ENCODE data around the gene SNX5. TPM values are rescaled to one million over a fixed set of nuclear protein-coding genes. Genes with fewer than 3 reads are reported as not detected.
A peak's percentile ranks its signal among the peaks of the same experiment; 100 is the strongest.

SNX5 gene
- total RNA-seq, 5 donors from 2014 or later (not counting 1 experiment from before 2014, with no cell fraction given): 53.6 to 68.9 (median 56.7) TPM

DNA sequence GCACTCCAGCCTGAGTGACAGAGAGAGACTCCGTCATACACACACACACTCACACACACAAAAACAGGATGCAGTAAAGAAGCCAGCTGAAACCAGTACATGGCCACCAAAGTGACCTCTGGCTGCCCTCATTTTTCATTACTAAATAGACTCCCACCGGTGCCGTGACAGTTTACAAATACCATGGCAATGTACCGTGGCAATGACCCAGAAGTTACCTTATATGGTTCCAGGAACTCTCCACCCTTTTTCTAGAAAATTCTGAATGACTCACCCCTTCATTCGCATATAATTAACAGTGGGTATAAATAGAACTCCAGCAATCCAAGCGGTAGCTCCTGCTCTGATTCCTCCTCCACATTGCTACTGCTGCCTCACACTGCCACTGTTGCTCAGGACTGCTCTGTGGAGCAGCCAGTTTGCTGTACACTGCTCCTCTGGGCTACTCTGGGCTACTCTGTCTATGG, 57.7 kb downstream of the SNX5 start:
- H3K36me3 ChIP-seq (ENCODE audit: control insufficient read depth in 2 of 2, extremely low read depth in 1 of 2, insufficient read depth in 1 of 2, low read length in 1 of 2): no peaks in the 10 kb centered on the region
- H3K27ac ChIP-seq (ENCODE audit: low read length): no peak overlapping the region
- ChIA-PET CTCF (no interaction called here), POLR2A (interaction anchor here in 1 of 2 donors (0.6 kb wide), 1 partner anchor 268 kb away, joined by 3 read pairs; no protein-coding TSS in a partner anchor)
- H3K27me3 ChIP-seq (replicated peaks in 1 of 2; ENCODE audit: control insufficient read depth in 2 of 2, extremely low read depth in 1 of 2, insufficient read depth in 2 of 2, low read length in 1 of 2): peaks cover 0 to 12% of the 10 kb centered on the region in 2 experiments
- no peaks in the 10 kb centered on the region for H3K36me3 Mint-ChIP-seq
- H3K4me1 ChIP-seq (ENCODE audit: control insufficient read depth in 1 of 2, extremely low read depth in 1 of 2, insufficient read depth in 2 of 2, low read length in 2 of 2): no peaks in the 10 kb centered on the region
- no peaks in the 10 kb centered on the region for H3K9me3 ChIP-seq
- 68% methylated on average over 4 of the region's 6 CpGs for WGBS (ENCODE audit: insufficient coverage)
- ATAC-seq (replicated peaks in 1 of 4): no peak
- H3K27ac Mint-ChIP-seq: no peak overlapping the region
- no peak for DNase-seq
- no peaks in the 10 kb centered on the region for H3K9me3 Mint-ChIP-seq
- no peaks in the 10 kb centered on the region for H3K4me1 Mint-ChIP-seq
- peaks cover 19 to 32% of the 10 kb centered on the region in 2 donors for H3K27me3 Mint-ChIP-seq
- H3K4me3 ChIP-seq (ENCODE audit: control insufficient read depth in 1 of 2, extremely low read depth in 1 of 2, low read length in 1 of 2): no peak overlapping the region
- H3K4me3 Mint-ChIP-seq: no peak overlapping the region

DNA sequence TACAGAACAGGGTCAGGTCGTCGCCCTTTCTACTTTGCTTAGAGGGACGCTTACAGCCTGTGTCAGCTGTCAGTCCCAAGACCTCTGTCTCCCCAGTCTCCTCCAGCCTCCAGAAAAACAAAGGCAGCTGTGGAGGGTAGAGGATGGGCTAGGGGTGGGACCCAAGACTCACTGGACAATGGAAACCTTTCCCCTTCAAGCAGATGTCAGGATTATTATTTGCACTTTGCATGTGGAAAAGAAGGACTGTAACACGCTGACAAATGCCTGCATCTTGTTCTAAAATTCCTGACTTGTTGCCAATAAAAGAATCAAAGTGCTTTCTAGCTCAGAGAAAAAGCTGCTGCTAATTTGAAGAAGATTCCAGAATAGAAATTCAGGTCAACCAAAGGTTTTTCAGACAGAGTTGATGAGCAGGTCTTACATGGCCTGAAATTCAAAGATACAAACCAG, 58.7 kb downstream of the SNX5 start:
- ChIA-PET CTCF (no interaction called here), POLR2A (no interaction called here)
- Mint-ChIP-seq H3K27me3 (peaks cover 19 to 32% of the 10 kb centered on the region in 2 donors), H3K4me3 (no peak overlapping the region), H3K9me3 (no peaks in the 10 kb centered on the region), H3K4me1 (no peaks in the 10 kb centered on the region), H3K27ac (no peak overlapping the region), H3K36me3 (no peaks in the 10 kb centered on the region)
- no peaks in the 10 kb centered on the region for H3K4me1 ChIP-seq (ENCODE audit: control insufficient read depth in 1 of 2, extremely low read depth in 1 of 2, insufficient read depth in 2 of 2, low read length in 2 of 2)
- no peak for DNase-seq
- WGBS (ENCODE audit: insufficient coverage): 100% methylated on average over 1 of the region's 4 CpGs
- no peak overlapping the region for H3K27ac ChIP-seq (ENCODE audit: low read length)
- H3K36me3 ChIP-seq (ENCODE audit: control insufficient read depth in 2 of 2, extremely low read depth in 1 of 2, insufficient read depth in 1 of 2, low read length in 1 of 2): no peaks in the 10 kb centered on the region
- H3K27me3 ChIP-seq (replicated peaks in 1 of 2; ENCODE audit: control insufficient read depth in 2 of 2, extremely low read depth in 1 of 2, insufficient read depth in 2 of 2, low read length in 1 of 2): peaks cover 0 to 10% of the 10 kb centered on the region in 2 experiments
- no peak overlapping the region for H3K4me3 ChIP-seq (ENCODE audit: control insufficient read depth in 1 of 2, extremely low read depth in 1 of 2, low read length in 1 of 2)
- H3K9me3 ChIP-seq: no peaks in the 10 kb centered on the region
- no peak for ATAC-seq (replicated peaks in 1 of 4)

DNA sequence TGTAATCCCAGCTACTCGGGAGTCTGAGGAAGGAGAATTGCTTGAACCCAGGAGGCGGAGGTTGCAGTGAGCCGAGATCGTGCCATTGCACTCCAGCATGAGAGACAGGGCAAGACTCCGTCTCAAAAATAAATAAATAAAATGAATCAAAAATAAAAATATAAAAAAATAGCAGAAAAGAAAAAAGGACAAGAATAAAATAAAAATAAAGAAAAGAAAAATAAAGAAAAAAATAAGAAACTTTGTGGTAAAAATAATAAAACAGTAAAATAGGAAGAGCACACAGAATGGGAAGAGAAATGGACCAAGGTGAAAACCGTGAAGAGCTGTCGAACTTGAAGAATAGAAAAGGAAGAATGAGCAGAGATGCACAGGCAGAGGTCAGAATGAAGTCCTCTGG, 63.0 kb downstream of the SNX5 start:
- Histone ChIP-seq H3K36me3 (ENCODE audit: control insufficient read depth in 2 of 2, extremely low read depth in 1 of 2, insufficient read depth in 1 of 2, low read length in 1 of 2) (no peaks in the 10 kb centered on the region), H3K9me3 (no peaks in the 10 kb centered on the region), H3K4me3 (ENCODE audit: control insufficient read depth in 1 of 2, extremely low read depth in 1 of 2, low read length in 1 of 2) (no peak overlapping the region), H3K27ac (ENCODE audit: low read length) (no peak overlapping the region), H3K27me3 (replicated peaks in 1 of 2; ENCODE audit: control insufficient read depth in 2 of 2, extremely low read depth in 1 of 2, insufficient read depth in 2 of 2, low read length in 1 of 2) (peaks cover 0 to 6% of the 10 kb centered on the region in 2 experiments), H3K4me1 (ENCODE audit: control insufficient read depth in 1 of 2, extremely low read depth in 1 of 2, insufficient read depth in 2 of 2, low read length in 2 of 2) (no peaks in the 10 kb centered on the region)
- Mint-ChIP-seq H3K9me3 (no peaks in the 10 kb centered on the region), H3K4me1 (peaks cover 0 to 9% (median 0%) of the 10 kb centered on the region in 3 donors), H3K36me3 (no peaks in the 10 kb centered on the region), H3K4me3 (no peak overlapping the region), H3K27ac (no peak overlapping the region), H3K27me3 (peaks cover 4 to 12% of the 10 kb centered on the region in 2 donors)
- ChIA-PET POLR2A (no interaction called here), CTCF (no interaction called here)
- DNase-seq: no peak
- ATAC-seq (replicated peaks in 1 of 4): no peak
- WGBS (ENCODE audit: insufficient coverage): 85% methylated on average over 2 of the region's 7 CpGs

DNA sequence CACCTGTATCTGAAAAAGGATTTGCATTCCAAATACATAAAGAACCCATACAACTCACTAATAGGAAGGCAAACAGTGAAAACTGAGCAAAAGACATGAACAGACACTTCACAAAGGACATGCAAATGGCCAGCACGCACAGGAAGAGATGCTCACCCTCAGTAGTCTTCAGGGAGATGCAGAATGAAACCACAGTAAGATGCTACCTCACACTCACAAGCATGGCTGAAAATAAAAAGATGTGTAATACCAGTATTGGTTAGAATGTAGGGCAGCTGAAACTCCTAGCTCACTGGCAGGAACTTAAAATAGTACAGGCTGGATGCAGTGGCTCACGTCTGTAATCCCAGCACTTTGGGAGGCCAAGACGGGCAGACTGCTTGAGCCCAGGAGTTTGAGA, 64.6 kb downstream of the SNX5 start:
- no peaks in the 10 kb centered on the region for H3K36me3 ChIP-seq (ENCODE audit: control insufficient read depth in 2 of 2, extremely low read depth in 1 of 2, insufficient read depth in 1 of 2, low read length in 1 of 2)
- H3K27ac Mint-ChIP-seq: no peak overlapping the region
- peaks cover 0 to 12% of the 10 kb centered on the region in 2 experiments for H3K27me3 ChIP-seq (replicated peaks in 1 of 2; ENCODE audit: control insufficient read depth in 2 of 2, extremely low read depth in 1 of 2, insufficient read depth in 2 of 2, low read length in 1 of 2)
- POLR2A ChIA-PET: no interaction called here
- no peak overlapping the region for H3K4me3 Mint-ChIP-seq
- H3K4me1 Mint-ChIP-seq: peaks cover 0 to 9% (median 0%) of the 10 kb centered on the region in 3 donors
- H3K9me3 ChIP-seq: no peaks in the 10 kb centered on the region
- CTCF ChIA-PET: no interaction called here
- no peaks in the 10 kb centered on the region for H3K4me1 ChIP-seq (ENCODE audit: control insufficient read depth in 1 of 2, extremely low read depth in 1 of 2, insufficient read depth in 2 of 2, low read length in 2 of 2)
- WGBS (ENCODE audit: insufficient coverage): no CpG with 5 or more reads among the region's 3 CpGs
- H3K9me3 Mint-ChIP-seq: no peaks in the 10 kb centered on the region
- DNase-seq (peak in 1 of 35 experiments; percentile 12), ATAC-seq (replicated peaks in 1 of 4) (peak in 1 of 4 experiments; percentile 29)
- no peak overlapping the region for H3K4me3 ChIP-seq (ENCODE audit: control insufficient read depth in 1 of 2, extremely low read depth in 1 of 2, low read length in 1 of 2)
- peaks cover 7 to 8% of the 10 kb centered on the region in 2 donors for H3K27me3 Mint-ChIP-seq
- H3K27ac ChIP-seq (ENCODE audit: low read length): no peak overlapping the region
- no peaks in the 10 kb centered on the region for H3K36me3 Mint-ChIP-seq

DNA sequence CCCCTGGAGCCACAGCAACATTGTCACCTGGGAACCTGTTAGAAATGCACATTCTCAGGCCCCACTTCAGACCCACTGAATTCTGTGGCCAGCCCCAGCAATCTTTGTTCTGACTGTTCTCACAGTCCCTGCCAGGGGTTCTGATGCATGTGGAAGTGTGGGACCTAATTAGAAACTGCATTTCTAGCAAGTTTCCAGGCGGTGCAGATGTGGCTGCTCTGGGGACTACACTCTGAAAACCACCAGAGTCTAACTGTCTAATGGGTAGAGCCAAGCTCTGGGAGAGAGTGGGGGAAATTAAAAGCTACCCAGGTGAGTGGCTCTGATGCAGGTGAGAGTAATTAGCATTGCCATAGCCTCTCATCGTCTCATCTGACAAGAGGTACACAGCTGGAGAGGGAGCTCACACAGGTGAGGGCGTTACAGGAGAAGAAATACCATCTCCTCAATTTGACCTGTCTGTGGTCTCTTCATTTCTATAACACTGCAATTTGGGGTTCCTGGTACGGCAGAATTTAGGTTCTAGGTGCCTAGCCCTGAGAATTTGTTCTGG, 66.0 kb downstream of the SNX5 start:
- CTCF ChIA-PET: interaction anchor here in 1 of 2 donors (0.7 kb wide), 1 partner anchor 220 kb away, joined by 3 read pairs; the partner anchor contains the start of gene RRBP1
- Mint-ChIP-seq H3K4me1 (peaks cover 0 to 9% (median 0%) of the 10 kb centered on the region in 3 donors), H3K9me3 (no peaks in the 10 kb centered on the region), H3K27me3 (peaks cover 7 to 10% of the 10 kb centered on the region in 2 donors), H3K36me3 (no peaks in the 10 kb centered on the region), H3K27ac (no peak overlapping the region), H3K4me3 (no peak overlapping the region)
- H3K27ac ChIP-seq (ENCODE audit: low read length): no peak overlapping the region
- POLR2A ChIA-PET: no interaction called here
- H3K27me3 ChIP-seq (replicated peaks in 1 of 2; ENCODE audit: control insufficient read depth in 2 of 2, extremely low read depth in 1 of 2, insufficient read depth in 2 of 2, low read length in 1 of 2): peaks cover 0 to 7% of the 10 kb centered on the region in 2 experiments
- DNase-seq (no peak), ATAC-seq (replicated peaks in 1 of 4) (no peak)
- H3K36me3 ChIP-seq (ENCODE audit: control insufficient read depth in 2 of 2, extremely low read depth in 1 of 2, insufficient read depth in 1 of 2, low read length in 1 of 2): no peaks in the 10 kb centered on the region
- no peaks in the 10 kb centered on the region for H3K4me1 ChIP-seq (ENCODE audit: control insufficient read depth in 1 of 2, extremely low read depth in 1 of 2, insufficient read depth in 2 of 2, low read length in 2 of 2)
- 80% methylated on average over 2 of the region's 4 CpGs for WGBS (ENCODE audit: insufficient coverage)
- no peaks in the 10 kb centered on the region for H3K9me3 ChIP-seq
- no peak overlapping the region for H3K4me3 ChIP-seq (ENCODE audit: control insufficient read depth in 1 of 2, extremely low read depth in 1 of 2, low read length in 1 of 2)

DNA sequence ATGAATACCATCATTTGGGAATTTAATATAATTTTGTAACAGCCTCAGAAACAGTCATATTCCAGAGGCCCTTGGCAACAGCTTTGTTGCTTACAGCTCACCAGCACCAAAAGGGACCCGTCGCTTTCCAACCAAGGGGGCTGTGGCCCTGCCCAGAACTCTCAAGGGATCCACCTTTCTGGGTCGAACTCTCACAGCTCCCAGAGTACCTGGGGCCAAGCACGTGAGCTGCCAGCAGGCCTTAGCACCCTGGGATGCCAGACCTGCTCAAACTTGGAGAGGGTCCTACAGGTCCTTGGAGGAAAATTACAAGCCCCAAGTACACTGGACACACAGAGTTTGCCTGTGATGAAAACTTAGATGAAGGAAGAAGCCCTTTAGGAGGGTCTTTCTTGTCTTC, 66.6 kb downstream of the SNX5 start:
- ChIA-PET POLR2A (no interaction called here), CTCF (interaction anchor here (0.6 to 1.1 kb wide), 3 partner anchors 56 to 220 kb away, joined by 3 to 4 read pairs (median 3); partner anchors contain the start of gene RRBP1 (in 1 of the 2))
- H3K36me3 Mint-ChIP-seq: no peaks in the 10 kb centered on the region

More for the DNA sequence above, 66.6 kb downstream of the SNX5 start:
- no peaks in the 10 kb centered on the region for H3K9me3 ChIP-seq
- H3K27ac ChIP-seq (ENCODE audit: low read length): no peak overlapping the region
- H3K27ac Mint-ChIP-seq: no peak overlapping the region
- no peak for ATAC-seq (replicated peaks in 1 of 4)
- no peak overlapping the region for H3K4me3 ChIP-seq (ENCODE audit: control insufficient read depth in 1 of 2, extremely low read depth in 1 of 2, low read length in 1 of 2)
- H3K4me1 Mint-ChIP-seq: peaks cover 0 to 9% (median 0%) of the 10 kb centered on the region in 3 donors
- no peaks in the 10 kb centered on the region for H3K36me3 ChIP-seq (ENCODE audit: control insufficient read depth in 2 of 2, extremely low read depth in 1 of 2, insufficient read depth in 1 of 2, low read length in 1 of 2)
- H3K27me3 Mint-ChIP-seq: peaks cover 13 to 15% of the 10 kb centered on the region in 2 donors
- peaks cover 0 to 7% of the 10 kb centered on the region in 2 experiments for H3K27me3 ChIP-seq (replicated peaks in 1 of 2; ENCODE audit: control insufficient read depth in 2 of 2, extremely low read depth in 1 of 2, insufficient read depth in 2 of 2, low read length in 1 of 2)
- H3K4me1 ChIP-seq (ENCODE audit: control insufficient read depth in 1 of 2, extremely low read depth in 1 of 2, insufficient read depth in 2 of 2, low read length in 2 of 2): no peaks in the 10 kb centered on the region
- H3K4me3 Mint-ChIP-seq: no peak overlapping the region
- WGBS (ENCODE audit: insufficient coverage): 78% methylated on average over 4 of the region's 4 CpGs
- DNase-seq: no peak
- H3K9me3 Mint-ChIP-seq: no peaks in the 10 kb centered on the region
